ENCODE results near the gene ARID1B.

GRCh38 chr6:157238346-157238745 lies 461.2 kb downstream of the ARID1B start:
- TF ChIP-seq POLR2AphosphoS5 (IDR thresholded peaks at IDR 0.05): no peak
- TF ChIP-seq, protein P1, sequence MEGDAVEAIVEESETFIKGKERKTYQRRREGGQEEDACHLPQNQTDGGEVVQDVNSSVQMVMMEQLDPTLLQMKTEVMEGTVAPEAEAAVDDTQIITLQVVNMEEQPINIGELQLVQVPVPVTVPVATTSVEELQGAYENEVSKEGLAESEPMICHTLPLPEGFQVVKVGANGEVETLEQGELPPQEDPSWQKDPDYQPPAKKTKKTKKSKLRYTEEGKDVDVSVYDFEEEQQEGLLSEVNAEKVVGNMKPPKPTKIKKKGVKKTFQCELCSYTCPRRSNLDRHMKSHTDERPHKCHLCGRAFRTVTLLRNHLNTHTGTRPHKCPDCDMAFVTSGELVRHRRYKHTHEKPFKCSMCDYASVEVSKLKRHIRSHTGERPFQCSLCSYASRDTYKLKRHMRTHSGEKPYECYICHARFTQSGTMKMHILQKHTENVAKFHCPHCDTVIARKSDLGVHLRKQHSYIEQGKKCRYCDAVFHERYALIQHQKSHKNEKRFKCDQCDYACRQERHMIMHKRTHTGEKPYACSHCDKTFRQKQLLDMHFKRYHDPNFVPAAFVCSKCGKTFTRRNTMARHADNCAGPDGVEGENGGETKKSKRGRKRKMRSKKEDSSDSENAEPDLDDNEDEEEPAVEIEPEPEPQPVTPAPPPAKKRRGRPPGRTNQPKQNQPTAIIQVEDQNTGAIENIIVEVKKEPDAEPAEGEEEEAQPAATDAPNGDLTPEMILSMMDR (IDR thresholded peaks at IDR 0.05): no peak

Measured in prostate gland (tissue), 2 donors.